GM19467 (cell line): ENCODE results near the gene SMARCA2.

Experiments used
- ATAC-seq: cut with Tn5 transposase; IDR thresholded peaks from one replicate; pipeline ENCODE4 v1.9.1; 2021; ENCODE audit warnings: mild to moderate bottlenecking, moderate library complexity; ENCODE audit not compliant: unreplicated experiment

SMARCA2 gene

DNA sequence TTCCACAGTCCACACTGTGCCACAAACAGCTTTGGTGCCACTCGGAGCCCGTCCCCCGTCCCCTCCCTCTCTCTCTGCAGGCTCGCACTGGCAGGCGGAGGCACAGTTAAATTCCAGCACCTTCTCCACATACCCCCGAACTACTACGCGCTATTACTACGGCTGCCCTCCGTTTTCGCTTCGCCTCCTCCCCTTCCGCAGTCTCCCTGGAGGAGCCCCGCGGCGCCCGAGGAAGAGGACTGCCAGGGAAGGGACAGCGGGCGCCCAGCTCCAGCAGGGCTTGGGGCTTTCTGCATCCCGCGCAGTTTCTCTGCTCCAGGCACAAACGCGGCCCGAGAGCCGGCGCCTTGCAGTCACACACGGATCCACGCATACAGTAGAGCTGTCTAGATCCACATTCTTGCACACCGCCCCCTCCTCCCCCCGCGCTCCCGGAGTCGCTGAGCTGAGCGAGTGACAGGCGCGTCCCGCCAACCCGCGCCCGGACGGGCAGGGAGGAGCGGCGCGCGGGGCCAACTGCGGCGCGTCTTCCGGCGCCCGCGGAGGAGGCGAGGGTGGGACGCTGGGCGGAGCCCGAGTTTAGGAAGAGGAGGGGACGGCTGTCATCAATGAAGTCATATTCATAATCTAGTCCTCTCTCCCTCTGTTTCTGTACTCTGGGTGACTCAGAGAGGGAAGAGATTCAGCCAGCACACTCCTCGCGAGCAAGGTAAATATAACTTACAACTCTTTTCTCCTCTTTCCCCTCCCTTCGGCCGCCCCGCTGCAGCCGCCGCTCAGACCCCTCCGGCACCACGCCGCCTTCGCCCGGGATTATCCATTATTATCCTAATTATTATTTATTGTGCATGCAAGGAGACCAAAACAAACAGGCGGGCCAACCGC, at the start of gene SMARCA2:
SMARCA2 (plus strand) TSS at position 652 of the 885 bp plus-strand sequence. CDS start 13,676 bp downstream, outside the sequence.
- ATAC-seq, result peak; percentile 84

DNA sequence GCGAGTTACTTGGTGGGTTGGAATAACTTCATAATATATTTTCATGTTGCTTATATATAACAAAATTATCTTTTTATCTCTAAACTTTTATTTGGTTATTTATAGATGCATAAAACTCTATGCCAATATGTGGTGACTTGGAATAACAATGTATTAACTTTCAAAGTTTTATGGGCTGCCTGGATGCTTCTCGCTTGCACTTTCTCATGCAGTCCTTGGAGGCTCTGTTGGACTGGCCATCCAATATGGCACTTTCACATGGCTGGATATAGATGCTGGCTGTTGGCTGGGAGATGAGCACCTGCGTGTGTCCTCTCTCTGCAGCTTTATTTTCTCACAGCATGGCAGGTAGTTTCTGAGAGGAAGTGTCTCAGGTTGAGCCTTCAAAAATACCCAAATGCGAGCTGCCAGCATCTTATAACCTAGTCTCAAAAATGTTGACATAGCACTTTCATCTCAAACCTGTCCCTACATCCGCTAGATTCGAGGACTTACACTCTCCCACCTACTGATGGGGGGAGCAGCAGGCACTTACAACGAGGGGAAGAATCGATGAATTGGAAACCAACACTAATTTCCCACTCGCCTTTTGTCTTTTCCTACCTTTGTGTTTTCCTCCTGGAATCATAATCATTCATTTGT, 48.3 kb upstream of the SMARCA2 start:
- no peak for ATAC-seq

DNA sequence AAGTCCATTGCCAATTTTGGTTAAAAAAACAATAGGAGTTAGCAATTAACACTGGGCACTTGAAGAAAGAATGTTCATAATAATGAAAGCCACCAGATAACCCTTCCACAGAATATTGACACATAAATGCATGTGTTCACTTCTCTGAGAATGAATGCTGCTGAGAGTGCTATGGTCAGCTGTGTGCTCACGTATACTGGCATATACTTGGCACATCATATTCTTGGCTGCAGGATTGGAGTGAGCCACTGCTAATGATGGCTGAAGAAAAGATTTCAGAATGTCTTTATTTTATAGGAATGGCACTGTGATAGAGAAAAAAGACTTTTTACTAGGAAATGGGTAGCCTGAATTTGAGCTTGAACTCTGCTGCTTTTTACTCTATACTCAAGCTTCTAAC, 46.0 kb upstream of the SMARCA2 start:
- no peak for ATAC-seq

DNA sequence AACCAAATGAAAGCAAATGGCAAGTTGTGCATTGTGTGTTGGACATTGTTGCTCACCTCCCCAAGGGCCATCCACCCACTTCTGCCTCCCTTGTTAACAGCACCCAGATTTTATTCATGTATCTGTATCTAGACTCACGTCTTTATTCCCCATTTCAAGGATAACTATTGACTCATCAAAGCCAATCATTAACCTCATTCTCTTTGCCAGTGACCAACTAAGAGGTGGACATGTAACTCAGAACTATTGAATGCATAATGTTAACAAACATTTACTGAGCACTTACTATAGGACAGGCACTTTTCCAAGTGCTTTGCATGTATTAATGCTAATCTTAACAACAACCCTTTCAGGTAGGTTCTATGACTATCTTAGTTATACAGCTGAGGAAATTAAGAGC, 45.2 kb upstream of the SMARCA2 start:
- no peak for ATAC-seq

DNA sequence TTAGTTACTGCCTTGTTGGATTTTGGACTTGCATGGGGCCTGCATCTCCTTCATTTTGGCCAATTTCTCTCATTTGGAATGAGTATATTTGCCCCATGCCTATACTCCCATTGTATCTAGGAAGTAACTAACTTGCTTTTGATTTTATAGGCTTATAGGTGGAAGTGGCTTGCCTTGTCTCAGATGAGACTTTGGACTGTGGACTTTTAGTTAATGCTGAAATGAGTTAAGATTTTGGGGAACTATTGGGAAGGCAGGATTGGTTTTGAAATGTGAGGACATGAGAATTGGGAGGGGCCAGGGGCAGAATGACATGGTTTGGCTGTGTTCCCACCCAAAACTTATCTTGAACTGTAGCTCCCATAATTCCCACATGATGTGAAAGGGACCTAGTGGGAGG, 42.5 kb upstream of the SMARCA2 start:
- ATAC-seq, result no peak

DNA sequence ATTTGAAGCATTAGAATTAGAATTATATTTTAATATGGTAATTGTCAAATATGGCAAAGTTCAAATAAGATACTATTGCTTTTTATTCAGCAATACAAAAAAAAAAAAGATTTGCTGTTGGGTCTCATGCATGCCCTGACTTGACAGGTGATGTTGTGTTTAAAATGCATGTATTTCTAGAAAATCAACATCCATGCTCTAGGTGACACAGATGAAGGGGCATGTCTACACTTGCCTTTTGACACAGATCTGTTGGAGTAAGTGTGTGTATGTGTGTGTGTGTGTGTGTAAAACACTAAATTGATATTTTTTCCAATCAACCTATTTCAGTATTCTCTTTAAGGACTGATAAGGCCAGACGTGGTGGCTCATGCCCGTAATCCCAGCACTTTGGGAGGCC, 38.1 kb upstream of the SMARCA2 start:
- no peak for ATAC-seq

DNA sequence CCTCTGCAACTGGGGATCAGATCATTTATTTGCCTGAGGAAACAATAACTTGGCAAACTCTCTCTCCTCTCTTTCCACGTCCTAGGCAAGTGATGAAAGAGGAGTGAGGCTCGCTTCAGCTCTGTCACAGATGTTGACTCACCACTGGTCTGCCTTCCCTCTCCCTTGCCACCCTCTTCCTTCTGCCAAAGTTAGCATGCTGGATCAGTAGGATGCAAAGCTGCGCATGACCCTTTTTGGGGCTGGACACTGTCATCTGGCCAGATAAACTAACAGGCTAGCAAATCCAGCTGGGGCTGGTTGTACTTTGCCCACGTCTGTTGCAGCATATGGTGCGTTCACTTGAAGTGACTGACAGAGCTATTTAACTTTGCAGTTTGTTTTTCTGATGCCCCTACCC, 36.2 kb upstream of the SMARCA2 start:
- ATAC-seq, result no peak

DNA sequence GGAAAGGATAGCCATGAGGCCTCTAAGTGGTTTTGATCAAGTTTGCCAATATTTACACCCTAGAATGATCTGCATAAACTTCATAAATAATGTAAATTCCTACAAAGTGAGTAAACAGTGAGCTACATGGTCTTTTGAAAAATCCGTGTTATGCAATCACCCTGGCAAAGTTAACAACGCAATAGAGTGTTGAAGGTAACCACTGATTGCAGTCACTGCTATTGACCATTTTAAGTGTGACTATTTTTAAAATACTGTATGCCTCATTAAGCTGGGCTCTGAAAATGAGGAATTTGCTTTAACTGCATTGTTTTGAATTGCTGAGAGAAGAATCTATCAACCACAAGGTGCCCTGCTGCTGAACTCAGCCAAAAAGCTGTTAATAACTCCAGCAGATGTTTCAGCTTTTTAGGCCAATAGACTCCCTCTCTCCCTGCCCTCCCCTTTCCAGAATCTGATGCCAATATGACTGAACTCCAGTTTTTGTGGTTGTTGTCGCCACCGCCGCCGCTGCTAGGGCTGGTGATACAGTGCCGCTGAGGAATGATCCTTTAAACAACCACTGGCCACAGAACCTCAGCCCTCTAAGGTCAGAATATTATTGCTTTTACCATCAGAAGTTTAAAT, 35.3 kb upstream of the SMARCA2 start:
- ATAC-seq, result no peak

DNA sequence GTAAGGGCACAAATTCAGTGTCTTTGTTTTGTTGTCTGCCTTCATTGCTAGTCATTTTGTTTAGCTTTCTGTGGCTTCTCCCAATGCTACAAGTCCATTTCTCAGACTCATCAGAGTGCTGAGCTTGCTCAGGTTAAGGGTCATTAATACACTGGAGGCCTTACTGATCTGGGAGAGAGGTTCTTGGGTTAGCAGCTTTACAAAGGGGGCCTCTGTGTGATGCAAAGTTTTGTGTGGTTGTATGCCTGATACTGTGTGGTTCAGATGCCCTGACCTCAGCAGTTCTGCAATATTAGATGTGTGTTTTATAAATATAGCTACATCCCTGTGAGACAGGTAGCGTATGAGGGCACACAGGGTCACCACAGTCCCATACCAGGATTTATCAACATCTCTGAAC, 34.8 kb upstream of the SMARCA2 start:
- ATAC-seq, result no peak

DNA sequence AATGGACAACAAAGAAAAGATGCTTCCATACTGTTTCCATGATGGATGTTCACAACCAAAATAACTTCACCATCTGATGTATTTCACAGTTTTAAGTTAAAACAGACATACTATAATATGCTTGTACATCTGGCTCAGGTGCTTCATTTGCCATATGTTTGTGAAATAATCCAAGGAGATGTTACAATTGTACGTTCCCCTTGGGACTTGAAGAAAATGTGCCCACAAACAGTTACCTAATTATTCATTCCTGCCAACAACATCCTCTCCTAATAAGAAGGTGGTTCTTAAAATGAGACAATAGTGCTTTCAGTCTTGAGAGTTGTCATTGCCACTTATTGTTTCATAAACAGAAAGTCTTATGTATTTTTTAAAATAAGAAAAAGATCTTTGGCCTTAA, 33.1 kb upstream of the SMARCA2 start:
- no peak for ATAC-seq

DNA sequence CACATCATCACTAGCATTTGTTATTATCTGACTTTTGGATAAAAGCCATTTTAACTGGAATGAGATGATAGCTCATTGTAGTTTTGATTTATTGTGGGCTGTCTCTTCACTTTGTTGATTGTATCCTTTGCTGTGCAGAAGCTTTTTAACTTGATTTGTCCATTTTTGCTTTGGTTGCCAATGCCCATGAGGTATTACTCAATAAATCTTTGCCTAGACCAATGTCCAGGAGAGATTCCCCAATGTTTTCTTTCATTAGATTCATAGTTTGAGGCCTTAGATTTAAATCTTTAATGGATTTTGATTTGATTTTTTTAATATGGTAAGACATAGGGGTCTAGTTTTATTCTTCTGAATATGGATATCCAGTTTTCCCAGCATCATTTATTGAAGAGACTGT, 28.8 kb upstream of the SMARCA2 start:
- no peak for ATAC-seq

DNA sequence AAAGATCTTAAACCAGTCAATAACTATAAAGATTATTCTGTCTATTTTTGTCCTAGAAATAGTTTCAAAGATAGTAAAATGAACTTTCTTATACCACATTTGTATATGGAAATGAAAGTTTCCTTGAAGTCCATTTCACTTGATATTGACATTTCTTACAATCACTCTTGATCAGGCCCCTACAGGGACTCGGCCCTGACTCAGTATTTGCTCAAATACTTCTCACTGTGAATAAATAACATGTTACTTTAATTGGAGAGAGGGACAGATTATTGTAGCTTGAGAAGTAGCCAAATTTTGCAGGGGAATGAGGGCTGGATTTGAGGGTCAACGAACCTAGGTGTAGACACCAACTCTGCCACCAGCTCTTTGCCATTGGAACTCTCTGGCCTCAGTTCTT, 25.6 kb upstream of the SMARCA2 start:
- no peak for ATAC-seq

DNA sequence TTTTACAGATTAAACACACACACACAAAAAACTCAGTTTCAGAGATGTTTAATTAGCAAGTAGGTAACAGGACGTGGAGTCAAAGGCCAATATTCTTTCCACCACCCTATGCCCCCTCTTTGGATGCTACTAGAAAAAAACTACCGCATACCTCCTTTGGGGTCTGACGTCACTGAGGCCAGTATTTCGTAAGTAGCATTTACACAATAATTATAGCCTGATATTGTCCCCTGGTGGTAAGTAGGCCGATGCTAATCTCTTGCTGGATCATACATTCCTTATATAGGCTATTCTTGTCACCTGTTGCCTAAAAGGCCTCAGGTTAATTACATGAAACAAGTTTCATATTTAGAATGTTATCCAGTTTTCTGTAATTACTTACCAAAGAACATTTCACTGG, 21.0 kb upstream of the SMARCA2 start:
- ATAC-seq, result no peak

DNA sequence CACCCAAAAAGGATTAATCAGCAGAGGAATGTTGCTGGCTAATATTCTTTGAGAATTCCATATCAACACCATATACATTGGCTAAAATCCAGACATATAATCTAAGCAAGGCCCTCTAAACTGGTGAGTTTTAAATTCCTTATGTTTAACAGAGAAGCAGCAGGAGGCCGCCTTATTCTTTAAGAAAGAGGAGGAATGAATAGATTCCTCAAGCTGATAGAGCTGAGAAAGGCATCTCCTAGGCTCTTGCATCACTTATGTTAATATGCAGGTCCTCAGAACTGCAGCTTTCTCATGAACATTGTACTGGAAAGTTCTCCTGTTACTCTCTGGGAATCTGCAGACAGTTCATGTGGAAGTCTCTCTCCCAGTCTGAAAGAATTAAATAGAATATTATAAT, 20.1 kb upstream of the SMARCA2 start:
- no peak for ATAC-seq

DNA sequence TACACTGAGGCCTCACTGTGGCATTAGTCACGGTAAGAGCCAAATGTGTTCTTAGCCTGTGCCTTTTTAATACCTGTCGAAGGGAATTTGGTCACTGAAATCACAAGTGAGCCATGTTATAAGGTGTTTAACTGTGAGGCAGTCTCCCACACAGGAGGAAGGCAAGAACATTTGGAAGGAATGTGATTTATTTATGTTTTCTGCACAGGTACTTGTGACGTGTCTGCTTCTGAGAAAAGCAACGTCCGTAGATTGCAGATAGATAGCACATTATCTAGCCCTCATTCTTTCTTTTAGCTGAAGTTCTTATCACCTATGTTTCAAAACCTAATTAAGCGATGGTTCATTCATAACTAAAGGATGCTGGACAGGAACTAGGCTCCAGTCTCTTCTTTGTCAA, 19.0 kb upstream of the SMARCA2 start:
- no peak for ATAC-seq

DNA sequence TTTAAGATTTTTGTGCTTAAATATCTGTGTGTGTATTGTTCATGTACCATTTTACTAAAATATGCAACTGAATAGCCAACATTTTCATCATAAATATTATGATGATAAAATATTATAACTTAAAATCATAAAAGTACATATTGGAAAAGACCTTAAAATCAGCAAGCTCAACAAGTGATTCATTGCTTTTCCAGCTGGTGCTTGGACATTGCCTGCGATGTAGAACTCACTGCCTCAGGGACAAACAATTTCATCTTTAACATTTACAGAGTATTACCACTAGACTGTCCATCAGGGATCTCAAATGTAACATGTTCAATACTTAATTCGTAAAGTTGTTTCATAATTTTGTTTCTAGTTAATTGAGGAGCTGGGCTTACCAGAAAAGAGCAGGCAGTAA, 17.5 kb upstream of the SMARCA2 start:
- ATAC-seq, result no peak

DNA sequence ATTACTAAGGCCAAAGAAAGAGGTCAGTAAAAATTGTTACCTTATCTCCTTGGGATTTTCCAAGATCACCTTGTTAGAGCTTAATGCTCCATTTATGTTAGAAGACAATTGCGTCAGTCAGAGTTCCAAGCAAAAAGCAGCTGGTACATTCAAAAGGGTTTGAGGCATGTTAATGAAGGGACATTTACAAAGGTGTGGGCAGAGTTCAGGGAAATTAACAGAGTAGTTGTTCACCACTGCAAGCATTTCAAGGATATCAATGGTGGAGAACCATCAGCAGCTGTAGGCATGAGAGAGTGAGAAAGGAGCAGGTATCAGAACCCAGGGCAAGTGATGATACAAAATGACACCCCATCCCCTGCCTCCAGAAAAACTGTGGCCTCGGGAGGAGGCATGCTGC, 17.0 kb upstream of the SMARCA2 start:
- no peak for ATAC-seq

DNA sequence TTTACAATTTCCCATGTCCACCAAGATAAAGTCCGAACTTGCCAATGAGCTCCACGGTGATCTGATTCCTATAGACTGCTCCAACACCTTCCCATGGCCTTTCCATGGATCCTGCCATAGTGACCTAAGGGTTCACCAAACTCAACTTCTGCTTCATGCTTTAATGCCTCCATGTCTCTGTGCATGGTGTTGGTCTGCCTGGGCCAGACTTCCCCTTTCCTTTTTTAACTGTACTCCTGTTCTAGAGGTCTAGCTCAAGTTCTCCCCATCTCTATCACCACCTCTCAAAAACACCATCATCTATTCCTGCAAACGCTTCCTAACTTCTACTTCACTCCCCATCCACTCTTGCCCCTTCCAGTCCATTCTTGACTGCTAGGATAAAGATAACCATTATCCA, 14.8 kb upstream of the SMARCA2 start:
- no peak for ATAC-seq

DNA sequence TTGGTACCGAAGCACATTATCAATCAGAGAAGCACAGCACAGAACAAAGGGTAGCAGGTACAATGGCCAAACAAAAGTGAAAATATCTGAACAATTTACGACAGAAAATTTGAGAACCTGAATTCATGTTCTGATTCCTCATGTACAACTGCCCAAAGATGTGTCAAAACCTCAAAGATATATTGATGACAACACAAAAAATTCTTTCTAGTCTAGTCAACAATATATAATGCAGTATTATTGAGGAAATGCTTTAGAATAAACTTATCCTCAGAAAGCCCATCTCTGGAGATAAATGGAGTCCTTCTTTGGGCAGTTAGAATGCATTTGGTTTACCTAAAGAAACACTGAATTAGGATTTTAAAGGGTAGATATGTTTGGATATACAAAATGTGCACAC, 6.8 kb upstream of the SMARCA2 start:
- ATAC-seq, result no peak

DNA sequence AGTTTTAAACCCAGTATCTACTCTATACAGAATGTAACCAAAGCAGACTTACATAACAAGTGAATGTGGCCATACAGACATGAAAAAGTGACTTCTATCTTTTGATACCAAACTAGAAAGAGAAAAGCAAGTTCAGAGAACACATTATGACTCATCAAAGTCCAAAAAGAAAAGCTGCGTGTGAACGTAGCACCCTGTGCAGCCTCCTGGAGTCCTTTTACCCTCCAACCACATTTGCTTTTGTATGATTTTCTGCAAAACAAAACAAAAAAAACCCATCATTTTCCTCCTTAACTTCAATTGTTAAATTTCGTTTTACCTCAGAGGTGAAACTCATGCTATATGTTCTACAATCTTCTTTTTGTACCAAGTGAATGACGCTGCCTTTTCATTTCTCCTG, 2.8 kb upstream of the SMARCA2 start:
- ATAC-seq, result no peak

DNA sequence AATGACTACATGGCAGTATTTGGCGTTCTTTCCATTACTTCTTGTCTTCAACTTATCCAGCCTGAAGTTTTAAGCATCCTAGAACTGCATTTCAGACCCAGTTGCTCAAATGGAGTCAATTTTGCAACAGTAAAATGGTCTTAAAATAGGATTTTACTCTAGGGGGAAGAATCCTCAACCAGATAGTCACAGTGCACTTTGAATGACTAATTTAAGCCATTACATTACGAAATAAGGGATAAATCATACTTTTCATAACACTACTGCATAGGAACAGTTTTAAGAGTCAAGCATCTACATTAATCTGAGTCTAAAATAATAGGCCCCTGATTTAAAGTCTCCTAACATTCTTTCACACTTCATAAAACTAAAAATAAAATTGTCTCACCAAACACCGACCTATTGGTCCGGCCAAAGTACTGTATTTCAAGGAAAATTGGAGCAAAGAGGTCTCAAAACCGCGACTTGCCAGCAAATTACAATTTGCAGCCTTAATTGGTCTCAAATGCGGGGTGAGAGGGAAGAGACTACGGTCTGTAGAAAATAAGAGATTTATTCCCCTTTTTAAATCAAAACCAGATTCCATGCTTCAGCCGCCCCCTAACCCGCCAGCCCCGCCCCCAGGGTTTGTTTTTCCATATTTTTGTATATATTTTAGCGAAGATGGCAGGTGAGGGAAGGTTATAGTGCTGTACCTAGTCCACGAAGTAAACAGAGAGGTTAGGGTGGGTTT, 1.2 kb upstream of the SMARCA2 start:
- no peak for ATAC-seq
